GM12874 (cell line): Measurements from ENCODE around the gene CD274.

Source experiments
- TF ChIP-seq, protein P1 (sequence below): IDR thresholded peaks from 2 replicates; pipeline ENCODE4 v1.5.1; 2011; ENCODE audit warnings: low read depth, mild to moderate bottlenecking, control low read depth, low read length, moderate library complexity; ENCODE audit not compliant: insufficient read depth

Gene CD274

DNA sequence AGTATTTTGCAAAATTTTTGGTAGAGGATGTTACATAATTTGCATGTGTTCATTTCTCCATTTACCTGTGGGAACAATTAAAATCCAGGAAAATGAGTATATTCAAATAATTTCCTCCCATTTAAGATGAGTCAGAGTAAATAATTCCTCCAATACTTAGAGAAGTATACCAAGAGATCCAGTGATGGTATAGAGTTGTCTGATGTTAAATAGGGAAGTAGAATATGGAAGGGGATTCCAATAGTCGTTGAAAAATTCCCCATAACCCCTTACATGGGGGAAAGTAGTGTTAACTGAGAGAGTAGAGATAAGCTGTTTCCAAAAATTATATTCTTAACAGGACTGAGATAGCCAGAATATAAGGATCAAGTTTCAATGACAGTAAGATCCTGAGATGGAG is 15.7 kb downstream of the CD274 start:
- TF ChIP-seq, protein P1, sequence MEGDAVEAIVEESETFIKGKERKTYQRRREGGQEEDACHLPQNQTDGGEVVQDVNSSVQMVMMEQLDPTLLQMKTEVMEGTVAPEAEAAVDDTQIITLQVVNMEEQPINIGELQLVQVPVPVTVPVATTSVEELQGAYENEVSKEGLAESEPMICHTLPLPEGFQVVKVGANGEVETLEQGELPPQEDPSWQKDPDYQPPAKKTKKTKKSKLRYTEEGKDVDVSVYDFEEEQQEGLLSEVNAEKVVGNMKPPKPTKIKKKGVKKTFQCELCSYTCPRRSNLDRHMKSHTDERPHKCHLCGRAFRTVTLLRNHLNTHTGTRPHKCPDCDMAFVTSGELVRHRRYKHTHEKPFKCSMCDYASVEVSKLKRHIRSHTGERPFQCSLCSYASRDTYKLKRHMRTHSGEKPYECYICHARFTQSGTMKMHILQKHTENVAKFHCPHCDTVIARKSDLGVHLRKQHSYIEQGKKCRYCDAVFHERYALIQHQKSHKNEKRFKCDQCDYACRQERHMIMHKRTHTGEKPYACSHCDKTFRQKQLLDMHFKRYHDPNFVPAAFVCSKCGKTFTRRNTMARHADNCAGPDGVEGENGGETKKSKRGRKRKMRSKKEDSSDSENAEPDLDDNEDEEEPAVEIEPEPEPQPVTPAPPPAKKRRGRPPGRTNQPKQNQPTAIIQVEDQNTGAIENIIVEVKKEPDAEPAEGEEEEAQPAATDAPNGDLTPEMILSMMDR: no peak

DNA sequence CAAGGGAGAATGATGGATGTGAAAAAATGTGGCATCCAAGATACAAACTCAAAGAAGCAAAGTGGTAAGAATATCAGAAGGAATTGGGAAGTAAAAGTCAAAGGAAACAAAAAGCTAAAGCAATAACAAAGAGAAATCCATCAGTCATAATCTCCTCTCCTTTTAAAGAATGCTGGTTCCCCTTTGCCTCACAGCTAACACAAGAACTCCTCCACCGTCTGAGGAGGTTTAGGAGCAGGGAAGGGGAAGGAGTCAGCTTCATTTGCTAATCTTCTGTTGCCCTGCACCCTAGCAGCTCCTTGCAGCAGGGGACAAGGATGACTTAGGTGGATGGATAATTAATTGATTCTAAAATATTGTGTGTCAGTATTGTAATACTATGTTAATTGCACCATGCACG is 16.4 kb downstream of the CD274 start:
- TF ChIP-seq, protein P1: no peak

DNA sequence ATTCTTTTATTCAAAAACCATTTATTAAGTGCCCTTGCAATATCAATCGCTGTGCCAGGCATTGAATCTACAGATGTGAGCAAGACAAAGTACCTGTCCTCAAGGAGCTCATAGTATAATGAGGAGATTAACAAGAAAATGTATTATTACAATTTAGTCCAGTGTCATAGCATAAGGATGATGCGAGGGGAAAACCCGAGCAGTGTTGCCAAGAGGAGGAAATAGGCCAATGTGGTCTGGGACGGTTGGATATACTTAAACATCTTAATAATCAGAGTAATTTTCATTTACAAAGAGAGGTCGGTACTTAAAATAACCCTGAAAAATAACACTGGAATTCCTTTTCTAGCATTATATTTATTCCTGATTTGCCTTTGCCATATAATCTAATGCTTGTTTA is 18.5 kb downstream of the CD274 start:
- TF ChIP-seq, protein P1: no peak

DNA sequence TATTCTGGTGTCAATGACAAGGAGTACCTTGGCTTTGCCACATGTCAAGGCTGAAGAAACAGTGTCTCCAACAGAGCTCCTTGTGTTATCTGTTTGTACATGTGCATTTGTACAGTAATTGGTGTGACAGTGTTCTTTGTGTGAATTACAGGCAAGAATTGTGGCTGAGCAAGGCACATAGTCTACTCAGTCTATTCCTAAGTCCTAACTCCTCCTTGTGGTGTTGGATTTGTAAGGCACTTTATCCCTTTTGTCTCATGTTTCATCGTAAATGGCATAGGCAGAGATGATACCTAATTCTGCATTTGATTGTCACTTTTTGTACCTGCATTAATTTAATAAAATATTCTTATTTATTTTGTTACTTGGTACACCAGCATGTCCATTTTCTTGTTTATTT is 19.8 kb downstream of the CD274 start:
- TF ChIP-seq, protein P1: no peak

DNA sequence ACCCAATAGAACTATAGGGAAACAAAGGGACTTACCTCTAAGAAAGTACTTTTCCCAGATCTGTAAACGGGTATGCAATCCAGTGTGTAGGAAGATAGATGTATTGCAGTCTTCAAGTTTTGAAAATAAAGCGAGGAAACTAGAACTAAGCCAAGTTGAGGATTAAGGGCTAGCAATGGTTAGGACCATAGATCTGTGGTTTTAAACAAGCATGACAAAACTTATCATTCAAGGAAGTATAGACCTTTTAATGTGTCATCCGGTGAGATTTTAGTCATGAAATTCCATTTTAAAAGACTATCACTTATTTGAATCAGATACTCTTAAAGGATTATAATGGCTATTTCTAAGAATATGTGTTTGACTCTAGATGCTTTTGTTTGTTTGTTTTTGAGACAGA is 20.5 kb downstream of the CD274 start:
- TF ChIP-seq, protein P1: no peak

DNA sequence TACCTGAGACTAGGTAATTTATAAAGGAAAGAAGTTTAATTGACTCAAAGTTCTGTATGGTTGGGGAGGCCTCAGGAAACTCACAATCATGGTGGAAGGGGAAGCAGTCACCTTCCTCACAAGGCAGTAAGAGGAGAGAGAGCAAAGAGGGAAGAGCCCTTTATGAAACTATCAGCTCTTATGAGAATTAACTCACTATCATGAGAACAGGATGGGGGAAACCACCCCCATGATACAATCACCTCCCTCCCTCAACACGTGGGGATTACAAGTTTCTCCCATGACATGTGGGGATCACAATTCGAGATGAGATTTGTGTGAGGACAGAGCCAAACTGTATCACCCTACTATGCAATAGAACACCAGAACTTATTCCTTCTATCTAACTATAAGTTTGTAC is 27.9 kb downstream of the CD274 start:
- TF ChIP-seq, protein P1: no peak

DNA sequence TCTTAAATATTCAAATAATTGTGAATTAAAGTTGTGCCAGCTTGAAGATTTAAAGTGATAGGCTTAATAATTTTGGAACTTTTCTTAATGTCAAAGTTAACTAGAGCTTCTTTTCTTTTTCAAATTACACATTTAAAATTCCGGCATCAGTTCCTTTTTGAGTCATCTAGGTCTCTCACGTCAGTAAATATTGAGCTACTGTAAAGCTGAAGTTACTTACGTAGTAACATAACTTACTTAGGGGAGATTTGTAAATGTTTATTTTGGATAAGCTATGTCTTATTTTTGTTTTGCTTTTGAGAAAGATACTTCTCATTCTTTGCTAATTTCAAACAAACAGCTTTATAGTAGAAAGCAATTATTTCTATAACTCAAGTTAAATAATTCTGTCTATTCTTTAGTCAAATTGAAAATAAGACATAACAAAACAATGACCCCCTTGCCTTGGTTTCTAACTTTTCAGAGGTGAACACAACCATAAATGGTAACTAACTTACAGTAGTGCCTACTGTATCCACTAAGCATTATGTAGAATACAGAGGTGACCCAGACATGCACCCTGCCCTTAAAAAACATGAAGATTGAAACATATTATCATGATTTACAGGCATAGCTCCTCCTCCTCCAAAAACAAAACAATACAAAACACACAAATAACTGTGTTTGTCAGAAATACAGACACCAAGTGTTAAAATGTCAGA is 29.8 kb downstream of the CD274 start:
- TF ChIP-seq, protein P1: no peak
